Measurements from ENCODE around the gene OBP2A. TPM values are rescaled to one million over a fixed set of nuclear protein-coding genes. Genes with fewer than 3 reads are reported as not detected.

Gene OBP2A
- total and polyA plus RNA-seq, 4 donors = 0.07 TPM; not detected in 3

DNA sequence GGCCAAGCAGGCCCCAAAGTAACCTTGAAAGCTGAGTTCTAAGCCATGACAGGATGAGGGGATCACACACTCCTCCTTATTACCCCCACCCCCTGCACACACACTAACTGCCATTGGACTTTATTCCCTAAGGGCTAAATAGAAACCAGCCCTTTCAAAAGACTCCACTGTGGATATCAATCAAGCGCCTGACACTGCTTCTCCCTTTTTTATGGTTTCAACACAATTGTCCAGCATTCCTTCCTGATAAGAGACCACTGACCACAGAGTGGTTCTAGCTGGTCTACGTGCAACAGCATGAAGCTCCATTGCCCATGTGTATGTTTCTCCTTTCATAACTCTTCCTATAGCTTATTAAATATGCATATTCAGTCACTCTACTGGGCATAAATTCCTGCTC, 50.3 kb downstream of the OBP2A start:
- Histone ChIP-seq H3K27ac (ENCODE audit: low read depth in 1 of 2, low read length in 1 of 2) (no peak overlapping the region), H3K9ac (ENCODE audit: insufficient read depth in 1 of 2, low read length in 2 of 2) (no peak overlapping the region), H3K36me3 (ENCODE audit: control insufficient read depth in 4 of 4, insufficient read depth in 4 of 4, low read length in 4 of 4) (no peaks in the 10 kb centered on the region), H3K9me3 (ENCODE audit: control insufficient read depth in 4 of 4, insufficient read depth in 3 of 4, low read length in 3 of 4) (peaks cover 0 to 4% (median 1%) of the 10 kb centered on the region in 4 donors), H3K27me3 (ENCODE audit: control insufficient read depth in 3 of 3, insufficient read depth in 3 of 3, low read length in 2 of 3) (peaks cover 0 to 5% (median 0%) of the 10 kb centered on the region in 3 donors), H3K4me3 (no peak overlapping the region), H3K4me1 (ENCODE audit: control insufficient read depth in 5 of 5, insufficient read depth in 5 of 5, low read length in 5 of 5) (no peaks in the 10 kb centered on the region)
- TF ChIP-seq, protein P1, sequence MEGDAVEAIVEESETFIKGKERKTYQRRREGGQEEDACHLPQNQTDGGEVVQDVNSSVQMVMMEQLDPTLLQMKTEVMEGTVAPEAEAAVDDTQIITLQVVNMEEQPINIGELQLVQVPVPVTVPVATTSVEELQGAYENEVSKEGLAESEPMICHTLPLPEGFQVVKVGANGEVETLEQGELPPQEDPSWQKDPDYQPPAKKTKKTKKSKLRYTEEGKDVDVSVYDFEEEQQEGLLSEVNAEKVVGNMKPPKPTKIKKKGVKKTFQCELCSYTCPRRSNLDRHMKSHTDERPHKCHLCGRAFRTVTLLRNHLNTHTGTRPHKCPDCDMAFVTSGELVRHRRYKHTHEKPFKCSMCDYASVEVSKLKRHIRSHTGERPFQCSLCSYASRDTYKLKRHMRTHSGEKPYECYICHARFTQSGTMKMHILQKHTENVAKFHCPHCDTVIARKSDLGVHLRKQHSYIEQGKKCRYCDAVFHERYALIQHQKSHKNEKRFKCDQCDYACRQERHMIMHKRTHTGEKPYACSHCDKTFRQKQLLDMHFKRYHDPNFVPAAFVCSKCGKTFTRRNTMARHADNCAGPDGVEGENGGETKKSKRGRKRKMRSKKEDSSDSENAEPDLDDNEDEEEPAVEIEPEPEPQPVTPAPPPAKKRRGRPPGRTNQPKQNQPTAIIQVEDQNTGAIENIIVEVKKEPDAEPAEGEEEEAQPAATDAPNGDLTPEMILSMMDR (IDR thresholded peaks at IDR 0.05; ENCODE audit: control extremely low read depth, extremely low read depth) = no peak
- DNase-seq (no peak), ATAC-seq (ENCODE audit: insufficient read depth, low FRiP score) (no peak)
- WGBS, 2 donors = 42 to 62% methylated on average over 2 of the region's 2 CpGs

Other genes starting within 250 kb of the OBP2A start
- gene PPP1R26, start 66.3 kb upstream of the OBP2A start, total RNA-seq = 10 to 100 TPM; 22.9 to 29.6 TPM
- 10 to 100 TPM in 1 of 2 donors, 1 to 10 TPM in 1; 9.3 to 13.6 TPM for gene PPP1R26, start 66.3 kb upstream of the OBP2A start, polyA plus RNA-seq
- gene MRPS2, start 45.4 kb upstream of the OBP2A start, total RNA-seq = 10 to 100 TPM; 18.2 to 30.5 TPM
- gene MRPS2, start 45.4 kb upstream of the OBP2A start, polyA plus RNA-seq = 10 to 100 TPM; 33.0 to 42.0 TPM
- not detected for gene LCN1, start 24.7 kb upstream of the OBP2A start, total RNA-seq
- not detected for gene LCN1, start 24.7 kb upstream of the OBP2A start, polyA plus RNA-seq
- under 1 TPM in 1 of 2 donors, not detected in 1; 0.37 TPM for gene PAEP, start 15.6 kb downstream of the OBP2A start, total RNA-seq
- gene PAEP, start 15.6 kb downstream of the OBP2A start, polyA plus RNA-seq = 1 to 10 TPM in 1 of 2 donors, under 1 TPM in 1; 0.98 to 3.0 TPM
- not detected for gene GLT6D1, start 93.4 kb downstream of the OBP2A start, total RNA-seq
- gene GLT6D1, start 93.4 kb downstream of the OBP2A start, polyA plus RNA-seq = not detected
- not detected for gene LCN9, start 117.2 kb downstream of the OBP2A start, total RNA-seq
- gene LCN9, start 117.2 kb downstream of the OBP2A start, polyA plus RNA-seq = not detected
- gene SOHLH1, start 153.4 kb downstream of the OBP2A start, total RNA-seq = not detected
- gene SOHLH1, start 153.4 kb downstream of the OBP2A start, polyA plus RNA-seq = not detected
- under 1 TPM; 0.06 to 0.28 TPM for gene KCNT1, start 156.1 kb downstream of the OBP2A start, total RNA-seq
- under 1 TPM; 0.06 to 0.16 TPM for gene KCNT1, start 156.1 kb downstream of the OBP2A start, polyA plus RNA-seq